Activated CD8-positive, alpha-beta T cell treated with anti-CD3 and anti-CD28 coated beads for 36 hours (primary cell): ENCODE data around the gene PSMA6. TPM values are rescaled to one million over a fixed set of nuclear protein-coding genes. Genes with fewer than 3 reads are reported as not detected.
"Not testable (repeated sequence)": the region's sequence is repeated elsewhere in the genome, so short reads cannot be mapped to it uniquely, and the experiment has no call there.

Source experiments
- ATAC-seq: fragments of 200-7000 bp; cut with Tn5 transposase; one replicate; pipeline ENCODE4 v1.10.0; 2021; ENCODE audit warnings: mild to moderate bottlenecking, moderate library complexity
- CTCF ChIA-PET: fragments of 350-600 bp; sonication (Branson Sonifier 250); formaldehyde crosslinking; loops from one replicate; lab custom pipeline; 2021; ENCODE audit warnings: antibody characterized with exemption; lab: Charles Lee
- POLR2A ChIA-PET: fragments of 350-600 bp; sonication (Branson Sonifier 250); formaldehyde crosslinking; loops from one replicate; lab custom pipeline; 2021; ENCODE audit warnings: antibody characterized with exemption; lab: Charles Lee
- DNase-seq: peaks from one replicate; pipeline ENCODE4 v3.0.0-alpha.2; 2020
- H3K27ac Mint-ChIP-seq: one replicate; pipeline ENCODE4 v1.8.0; 2021; ENCODE audit warnings: mild to moderate bottlenecking, mixed read lengths
- H3K27me3 Mint-ChIP-seq: one replicate; pipeline ENCODE4 v1.8.0; 2021; ENCODE audit warnings: mixed read lengths
- H3K36me3 Mint-ChIP-seq: one replicate; pipeline ENCODE4 v1.8.0; 2021; ENCODE audit warnings: low read depth, mixed read lengths
- H3K4me1 Mint-ChIP-seq: one replicate; pipeline ENCODE4 v1.8.0; 2021; ENCODE audit warnings: low read depth, mixed read lengths
- H3K4me3 Mint-ChIP-seq: one replicate; pipeline ENCODE4 v1.8.0; 2021; ENCODE audit warnings: mild to moderate bottlenecking, moderate library complexity, mixed read lengths
- H3K9me3 Mint-ChIP-seq: one replicate; pipeline ENCODE4 v1.8.0; 2021; ENCODE audit warnings: mixed read lengths
- intact Hi-C: fragments of 100-400 bp; cut with micrococcal nuclease; formaldehyde crosslinking; loops from one replicate; pipeline ENCODE4 v1.10.0; 2022
- total RNA-seq, 2 experiments: library from RNA; stranded (reverse); gene quantifications; one replicate each; pipeline ENCODE4 v1.2.3, GENCODE V29; 2021
- TF ChIP-seq, protein P1 (sequence below): fragments of 200-600 bp; IDR thresholded peaks from one replicate; pipeline ENCODE4 v1.8.0; 2022; ENCODE audit warnings: antibody characterized with exemption, mild to moderate bottlenecking

The PSMA6 gene
- total RNA-seq, 2 experiments from 2014 or later: 361 to 393 TPM

GRCh38 chr14:35298351-35298750 lies 6.2 kb downstream of the PSMA6 start:
- Mint-ChIP-seq H3K4me1 (peaks cover 69% of the 10 kb centered on the region), H3K27me3 (no peaks in the 10 kb centered on the region), H3K36me3 (peaks cover 50% of the 10 kb centered on the region), H3K27ac (no peak overlapping the region), H3K4me3 (no peak overlapping the region), H3K9me3 (peaks cover 4% of the 10 kb centered on the region)
- no peak for ATAC-seq
- TF ChIP-seq, protein P1, sequence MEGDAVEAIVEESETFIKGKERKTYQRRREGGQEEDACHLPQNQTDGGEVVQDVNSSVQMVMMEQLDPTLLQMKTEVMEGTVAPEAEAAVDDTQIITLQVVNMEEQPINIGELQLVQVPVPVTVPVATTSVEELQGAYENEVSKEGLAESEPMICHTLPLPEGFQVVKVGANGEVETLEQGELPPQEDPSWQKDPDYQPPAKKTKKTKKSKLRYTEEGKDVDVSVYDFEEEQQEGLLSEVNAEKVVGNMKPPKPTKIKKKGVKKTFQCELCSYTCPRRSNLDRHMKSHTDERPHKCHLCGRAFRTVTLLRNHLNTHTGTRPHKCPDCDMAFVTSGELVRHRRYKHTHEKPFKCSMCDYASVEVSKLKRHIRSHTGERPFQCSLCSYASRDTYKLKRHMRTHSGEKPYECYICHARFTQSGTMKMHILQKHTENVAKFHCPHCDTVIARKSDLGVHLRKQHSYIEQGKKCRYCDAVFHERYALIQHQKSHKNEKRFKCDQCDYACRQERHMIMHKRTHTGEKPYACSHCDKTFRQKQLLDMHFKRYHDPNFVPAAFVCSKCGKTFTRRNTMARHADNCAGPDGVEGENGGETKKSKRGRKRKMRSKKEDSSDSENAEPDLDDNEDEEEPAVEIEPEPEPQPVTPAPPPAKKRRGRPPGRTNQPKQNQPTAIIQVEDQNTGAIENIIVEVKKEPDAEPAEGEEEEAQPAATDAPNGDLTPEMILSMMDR: no peak
- DNase-seq: no peak
- ChIA-PET POLR2A (no interaction called here), CTCF (interaction anchor here (1.5 kb wide), 1 partner anchor 105 kb away, joined by 4 read pairs; the partner anchor contains the start of gene NFKBIA)
- intact Hi-C loops: loop anchor here (5.0 kb wide), 1 partner anchor 156 kb away; no protein-coding TSS in a partner anchor

- peaks cover 69% of the 10 kb centered on the region for H3K4me1 Mint-ChIP-seq
- ATAC-seq (peak; percentile 14), DNase-seq (no peak)
- TF ChIP-seq, protein P1: no peak
- ChIA-PET CTCF (interaction anchor here (1.0 to 2.4 kb wide), 8 partner anchors 11 to 159 kb away, joined by 3 to 12 read pairs (median 4); partner anchors contain the start of gene NFKBIA), POLR2A (interaction anchor here (0.6 to 2.6 kb wide), 7 partner anchors 13 to 103 kb away, joined by 3 to 13 read pairs (median 3); no protein-coding TSS in a partner anchor)
- intact Hi-C loops: loop anchor here (5.0 kb wide), 1 partner anchor 157 kb away; no protein-coding TSS in a partner anchor
- H3K4me3 Mint-ChIP-seq: no peak overlapping the region
- H3K9me3 Mint-ChIP-seq: peaks cover 4% of the 10 kb centered on the region
- H3K36me3 Mint-ChIP-seq: peaks cover 43% of the 10 kb centered on the region
- no peaks in the 10 kb centered on the region for H3K27me3 Mint-ChIP-seq
- H3K27ac Mint-ChIP-seq: peak overlapping the region; percentile 77
Observed at GRCh38 chr14:35299708-35300107, 7.5 kb downstream of the PSMA6 start.

DNA sequence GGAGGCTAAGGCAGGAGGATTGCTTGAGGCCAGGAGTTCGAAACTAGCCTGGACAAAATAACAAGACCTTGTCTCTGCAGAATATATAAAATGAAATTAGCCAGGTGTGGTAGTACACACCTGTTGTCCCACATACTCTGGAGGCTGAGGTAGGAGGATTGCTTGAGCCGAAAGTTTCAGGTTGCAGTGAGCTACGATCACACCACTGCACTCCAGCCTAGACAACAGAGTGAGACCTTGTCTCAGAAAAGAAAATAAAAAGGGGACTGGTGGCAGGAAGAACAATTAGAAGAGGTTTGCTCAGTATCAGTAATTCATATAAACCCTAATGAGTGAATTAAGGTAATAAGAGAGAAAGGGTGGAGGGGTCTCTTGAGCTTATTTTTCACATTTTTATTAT lies 8.0 kb downstream of the PSMA6 start:
- intact Hi-C loops: no loop called here
- CTCF ChIA-PET: interaction anchor here (1.0 to 2.4 kb wide), 9 partner anchors 10 to 159 kb away, joined by 3 to 12 read pairs (median 5); no protein-coding TSS in a partner anchor
- POLR2A ChIA-PET: interaction anchor here (0.6 to 2.6 kb wide), 12 partner anchors 8 to 440 kb away, joined by 3 to 13 read pairs (median 3); partner anchors contain the start of gene PSMA6
- Mint-ChIP-seq H3K36me3 (peaks cover 40% of the 10 kb centered on the region), H3K4me3 (no peak overlapping the region), H3K27me3 (no peaks in the 10 kb centered on the region), H3K9me3 (peaks cover 4% of the 10 kb centered on the region), H3K4me1 (peaks cover 65% of the 10 kb centered on the region), H3K27ac (peak overlapping the region; percentile 77)
- TF ChIP-seq, protein P1: no peak
- ATAC-seq (no peak), DNase-seq (no peak)

DNA sequence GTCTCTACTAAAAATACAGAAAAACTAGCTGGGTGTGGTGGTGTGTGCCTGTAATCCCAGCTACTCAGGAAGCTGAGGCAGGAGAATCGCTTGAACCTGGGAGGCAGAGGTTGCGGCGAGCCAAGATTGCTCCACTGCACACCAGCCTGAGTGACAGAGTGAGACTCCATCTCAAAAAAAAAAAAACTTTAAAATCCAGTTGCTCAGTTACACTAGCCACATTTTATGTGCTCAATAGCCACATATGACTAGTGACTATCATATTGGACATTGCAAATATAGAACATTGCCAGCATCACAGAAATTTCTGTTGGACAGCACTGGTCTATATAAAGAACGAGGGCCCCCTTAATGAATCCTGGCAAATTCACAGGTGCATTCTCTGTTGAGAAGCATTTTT lies 9.2 kb downstream of the PSMA6 start:
- Mint-ChIP-seq H3K27ac (peak overlapping the region; percentile 77), H3K4me1 (peaks cover 60% of the 10 kb centered on the region), H3K36me3 (peaks cover 39% of the 10 kb centered on the region)
- CTCF ChIA-PET: interaction anchor here (0.6 to 2.4 kb wide), 7 partner anchors 17 to 160 kb away, joined by 3 to 12 read pairs (median 4); no protein-coding TSS in a partner anchor
- intact Hi-C loops, H3K27me3 Mint-ChIP-seq, H3K9me3 Mint-ChIP-seq, H3K4me3 Mint-ChIP-seq, DNase-seq: not testable (repeated sequence)
- POLR2A ChIA-PET: interaction anchor here (1.0 to 2.6 kb wide), 5 partner anchors 8 to 102 kb away, joined by 3 to 13 read pairs (median 7); partner anchors contain the start of gene PSMA6
- ATAC-seq: peak; percentile 57

GRCh38 chr14:35301735-35302528 lies 9.8 kb downstream of the PSMA6 start:
- ATAC-seq (peak; percentile 63), DNase-seq (no peak)
- POLR2A ChIA-PET: interaction anchor here (1.2 to 2.6 kb wide), 2 partner anchors 8 to 100 kb away, joined by 3 to 12 read pairs; no protein-coding TSS in a partner anchor
- intact Hi-C loops: no loop called here
- Mint-ChIP-seq H3K27me3 (no peaks in the 10 kb centered on the region), H3K27ac (peak overlapping the region; percentile 77), H3K4me3 (peak overlapping the region; percentile 24), H3K9me3 (peaks cover 4% of the 10 kb centered on the region), H3K4me1 (peaks cover 55% of the 10 kb centered on the region), H3K36me3 (peaks cover 36% of the 10 kb centered on the region)
- TF ChIP-seq, protein P1: no peak
- CTCF ChIA-PET: interaction anchor here (0.6 kb wide), 1 partner anchor 31 kb away, joined by 3 read pairs; no protein-coding TSS in a partner anchor
